HepG2 (cell line): ENCODE data around the gene INO80C. TPM values are rescaled to one million over a fixed set of nuclear protein-coding genes. Genes with fewer than 3 reads are reported as not detected.

Experiments used
- ATAC-seq: fragments of 200-7000 bp; cut with Tn5 transposase; 3 replicates; pipeline ENCODE4 v1.9.1; 2020; ENCODE audit warnings: mild to moderate bottlenecking, moderate library complexity
- BruUV-seq: library from RNA; stranded (reverse); fragments of 400-500 nt; replicated peaks from 2 replicates; lab custom pipeline; 2021; lab: Mats Ljungman, UMichigan
- CTCF ChIA-PET: fragments of 300-600 bp; formaldehyde crosslinking; extraction: SDS; loops from one replicate; lab custom pipeline; 2021; ENCODE audit warnings: low total read pairs, inconsistent platforms, low intra/inter-chr PET ratio; lab: Yijun Ruan, JAX
- POLR2A ChIA-PET: fragments of 350-600 bp; sonication (Branson Sonifier 250); formaldehyde crosslinking; loops from one replicate; lab custom pipeline; 2020; ENCODE audit warnings: antibody characterized with exemption, inconsistent platforms; lab: Yijun Ruan, JAX
- DNase-seq: peaks from one replicate; pipeline ENCODE4 v3.0.0-alpha.2; 2015; ENCODE audit warnings: low spot score
- FAIRE-seq: peaks from 3 replicates; lab custom pipeline; 2011; peaks lifted over from hg19 to GRCh38; lab: Jason Lieb, UNC
- H2AFZ ChIP-seq: one replicate; pipeline ENCODE4 v1.6.1; 2011; ENCODE audit warnings: low read length, inconsistent platforms
- H3K27ac ChIP-seq: fragments of 300-600 bp; 3 replicates; pipeline ENCODE4 v1.8.0; 2011; ENCODE audit warnings: mixed run types, mild to moderate bottlenecking, mixed read lengths, low read length, inconsistent platforms; ENCODE audit not compliant: insufficient read depth; ENCODE audit errors: extremely low read length
- H3K27me3 ChIP-seq, 2 experiments: fragments of 200-600 bp in 1 of 2; 2 replicates in 1 of 2; 3 replicates in 1 of 2; pipeline versions ENCODE4 v1.6.0 to v1.8.0; 2011; ENCODE audit warnings: low read length in 2 of 2, mild to moderate bottlenecking in 2 of 2, moderate library complexity in 2 of 2, inconsistent platforms in 1 of 2; ENCODE audit not compliant: insufficient read depth in 2 of 2, control insufficient read depth in 1 of 2
- H3K36me3 ChIP-seq, 2 experiments: fragments of 200-600 bp in 1 of 2; replicated peaks in 1 of 2; 2 replicates in 1 of 2; 3 replicates in 1 of 2; pipeline versions ENCODE4 v1.5.1 to v1.8.0; 2011; ENCODE audit warnings: low read length in 2 of 2, inconsistent platforms in 1 of 2; ENCODE audit not compliant: insufficient read depth in 2 of 2, control insufficient read depth in 1 of 2
- H3K4me1 ChIP-seq: 2 replicates; pipeline ENCODE4 v1.5.1; 2012; ENCODE audit warnings: low read length, inconsistent platforms; ENCODE audit not compliant: insufficient read depth
- H3K4me2 ChIP-seq: 2 replicates; pipeline ENCODE4 v1.6.0; 2011; ENCODE audit warnings: low read depth, low read length, inconsistent platforms
- H3K4me3 ChIP-seq, 3 experiments: fragments of 200-600 bp in 1 of 3; sonication (generic), shearing (Covaris generic) in 1 of 3; replicated peaks in 1 of 3; 2 replicates each; pipeline ENCODE4 v1.5.1; 2011 to 2016; ENCODE audit warnings: low read length in 3 of 3, inconsistent platforms in 2 of 3, low read depth in 2 of 3, mild to moderate bottlenecking in 2 of 3, control low read depth in 1 of 3, mixed read lengths in 1 of 3; ENCODE audit not compliant: insufficient read depth in 1 of 3
- H3K79me2 ChIP-seq: one replicate; pipeline ENCODE4 v1.6.1; 2011; ENCODE audit warnings: low read length, inconsistent platforms; ENCODE audit not compliant: insufficient read depth
- H3K9ac ChIP-seq: 2 replicates; pipeline ENCODE4 v1.6.0; 2011; ENCODE audit warnings: mild to moderate bottlenecking, low read depth, low read length, inconsistent platforms; ENCODE audit not compliant: insufficient read depth
- H3K9me3 ChIP-seq: 2 replicates; pipeline ENCODE4 v1.5.1; 2012; ENCODE audit warnings: mild to moderate bottlenecking, low read length
- H4K20me1 ChIP-seq: 2 replicates; pipeline ENCODE4 v1.6.0; 2011; ENCODE audit warnings: inconsistent platforms, mild to moderate bottlenecking, low read length, moderate library complexity; ENCODE audit not compliant: insufficient read depth
- CEBPG ChIP-seq: IDR thresholded peaks from 2 replicates; pipeline ENCODE4 v1.6.1; 2016
- DNMT3B ChIP-seq: conservative IDR thresholded peaks from 2 replicates; pipeline ENCODE4 v1.6.1; 2016; ENCODE audit warnings: missing biosample characterization, control low read depth
- HIVEP1 ChIP-seq: sonication (generic); formaldehyde crosslinking; IDR thresholded peaks from 2 replicates; pipeline ENCODE4 v1.4.0; 2020; ENCODE audit warnings: mild to moderate bottlenecking, missing genetic modification reagents
- MTF2 ChIP-seq: sonication (generic); formaldehyde crosslinking; IDR thresholded peaks from 2 replicates; pipeline ENCODE4 v1.5.0; 2020; ENCODE audit warnings: missing genetic modification reagents, borderline replicate concordance
- RBFOX2 ChIP-seq: fragments of 200-400 bp; formaldehyde crosslinking; IDR thresholded peaks from 2 replicates; pipeline ENCODE4 v1.6.1; 2017; ENCODE audit warnings: low read depth, mild to moderate bottlenecking, low read length
- RBM39 ChIP-seq: fragments of 200-400 bp; formaldehyde crosslinking; IDR thresholded peaks from one replicate; pipeline ENCODE4 v1.6.1; 2018; ENCODE audit warnings: antibody characterized with exemption, mild to moderate bottlenecking, low read depth, low read length; ENCODE audit not compliant: poor library complexity, severe bottlenecking
- SNAPC2 ChIP-seq: sonication (generic); formaldehyde crosslinking; IDR thresholded peaks from 2 replicates; pipeline ENCODE4 v1.8.1; 2022; ENCODE audit warnings: mild to moderate bottlenecking, missing genetic modification reagents
- SOX13 ChIP-seq, 3 experiments: fragments of 450-650 bp in 1 of 3; sonication (generic) in 1 of 3; formaldehyde crosslinking in 1 of 3; IDR thresholded peaks in 2 of 3; conservative IDR thresholded peaks in 1 of 3; 2 replicates each; pipeline versions ENCODE4 v1.5.0 to v1.6.1; 2016 to 2020; ENCODE audit warnings: antibody characterized with exemption in 1 of 3, mild to moderate bottlenecking in 1 of 3, missing compliant biosample characterization in 1 of 3, missing genetic modification reagents in 1 of 3, moderate library complexity in 1 of 3
- ZNF317 ChIP-seq: sonication (generic); formaldehyde crosslinking; IDR thresholded peaks from 2 replicates; pipeline ENCODE4 v1.5.0; 2020; ENCODE audit warnings: mild to moderate bottlenecking, missing genetic modification reagents
- ZNF337 ChIP-seq: sonication (generic); formaldehyde crosslinking; IDR thresholded peaks from 2 replicates; pipeline ENCODE4 v1.5.1; 2020; ENCODE audit warnings: missing genetic modification reagents, low read depth, mild to moderate bottlenecking, borderline replicate concordance
- ZNF543 ChIP-seq: sonication (generic); formaldehyde crosslinking; IDR thresholded peaks from 2 replicates; pipeline ENCODE4 v1.4.0; 2020; ENCODE audit warnings: mild to moderate bottlenecking, missing genetic modification reagents
- ZSCAN29 ChIP-seq: sonication (generic); formaldehyde crosslinking; conservative IDR thresholded peaks from 2 replicates; pipeline ENCODE4 v1.4.0; 2020; ENCODE audit warnings: mild to moderate bottlenecking, missing genetic modification reagents
- WGBS: methylation state at CpG from one replicate; pipeline ENCODE4 v1.1.6; 2017; ENCODE audit warnings: low lambda C conversion rate; 5-methylcytosine and 5-hydroxymethylcytosine counted together
- in situ Hi-C: cut with HindIII; loops from 2 replicates; pipeline ENCODE4 v1.10.0; 2017; ENCODE audit warnings: low pct_unique_long_range_greater_than_20kb; ENCODE audit not compliant: extremely low pct_ligation_motif_present
- intact Hi-C: fragments of 100-400 bp; cut with micrococcal nuclease; formaldehyde crosslinking; loops from one replicate; pipeline ENCODE4 v1.10.0; 2022; ENCODE audit not compliant: unreplicated experiment
- polyA plus RNA-seq, 8 experiments: library from polyadenylated mRNA; depleted of rRNA in 3 of 8; stranded (reverse) in 7 of 8; unstranded in 1 of 8; fragments of >200 nt; fragmentation: Illumina TruSeq in 4 of 8; extraction: Trizol in 4 of 8; gene quantifications; 2 replicates each; pipeline versions ENCODE4 v1.2.1 to v1.2.3, GENCODE V29; 2011 to 2016; ENCODE audit warnings: low read depth in 4 of 8, missing spikeins in 1 of 8, mixed read lengths in 1 of 8; ENCODE audit not compliant: insufficient read depth in 1 of 8
- total RNA-seq, 5 experiments: library from RNA; depleted of rRNA; stranded (reverse); fragments of >200 nt; fragmentation: Illumina TruSeq; extraction: Trizol; gene quantifications; 2 replicates each; pipeline ENCODE4 v1.2.3, GENCODE V29; 2016; ENCODE audit warnings: low read depth in 1 of 5
- TF ChIP-seq, protein P1 (sequence below): IDR thresholded peaks from 2 replicates; pipeline ENCODE4 v1.6.1; 2016; ENCODE audit warnings: missing biosample characterization, missing genetic modification reagents, low read depth
- TF ChIP-seq, protein P2 (sequence below): sonication (generic); formaldehyde crosslinking; IDR thresholded peaks from 2 replicates; pipeline ENCODE4 v1.4.0; 2020; ENCODE audit warnings: missing genetic modification reagents, borderline replicate concordance
- TF ChIP-seq, protein P3 (sequence below): sonication (generic); formaldehyde crosslinking; IDR thresholded peaks from 2 replicates; pipeline ENCODE4 v1.4.0; 2020; ENCODE audit warnings: missing genetic modification reagents

INO80C gene
- total and polyA plus RNA-seq, 2 of the 13 experiments (the other 11 are each of a cell fraction or from before 2014, with no cell fraction given) = 8.2 to 15.4 TPM

DNA sequence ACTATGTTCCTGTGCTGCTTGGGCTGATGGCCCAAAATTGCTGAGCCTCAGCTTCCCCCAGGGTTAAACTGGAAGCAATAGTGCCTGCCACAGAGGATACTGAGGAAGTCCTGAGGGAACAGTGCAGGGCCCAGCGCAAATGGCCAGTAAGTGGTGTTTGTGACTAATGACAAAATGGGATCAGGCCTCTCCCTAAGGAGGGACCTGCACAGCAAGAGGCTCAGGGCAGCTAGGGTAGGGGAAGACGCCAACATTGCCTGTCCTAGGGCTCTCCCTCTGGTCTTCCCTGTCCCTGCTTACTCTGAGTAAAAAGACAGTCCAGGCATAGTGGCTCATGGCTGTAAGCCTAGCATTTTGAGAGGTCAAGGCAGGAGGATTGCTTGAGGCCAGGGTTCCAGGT is 37.8 kb downstream of the INO80C start (continued):
- TF ChIP-seq, protein P1, sequence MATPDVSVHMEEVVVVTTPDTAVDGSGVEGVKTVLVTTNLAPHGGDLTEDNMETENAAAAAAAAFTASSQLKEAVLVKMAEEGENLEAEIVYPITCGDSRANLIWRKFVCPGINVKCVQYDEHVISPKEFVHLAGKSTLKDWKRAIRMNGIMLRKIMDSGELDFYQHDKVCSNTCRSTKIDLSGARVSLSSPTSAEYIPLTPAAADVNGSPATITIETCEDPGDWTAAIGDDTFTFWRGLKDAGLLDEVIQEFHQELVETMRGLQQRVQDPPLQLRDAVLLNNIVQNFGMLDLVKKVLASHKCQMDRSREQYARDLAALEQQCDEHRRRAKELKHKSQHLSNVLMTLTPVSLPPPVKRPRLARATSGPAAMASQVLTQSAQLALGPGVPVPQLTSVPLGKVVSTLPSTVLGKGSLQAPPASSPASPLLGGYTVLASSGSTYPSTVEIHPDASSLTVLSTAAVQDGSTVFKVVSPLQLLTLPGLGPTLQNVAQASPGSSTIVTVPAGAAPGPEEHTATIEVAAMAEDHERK (CRISPR knock-in tag) = no peak
- TF ChIP-seq, protein P2, sequence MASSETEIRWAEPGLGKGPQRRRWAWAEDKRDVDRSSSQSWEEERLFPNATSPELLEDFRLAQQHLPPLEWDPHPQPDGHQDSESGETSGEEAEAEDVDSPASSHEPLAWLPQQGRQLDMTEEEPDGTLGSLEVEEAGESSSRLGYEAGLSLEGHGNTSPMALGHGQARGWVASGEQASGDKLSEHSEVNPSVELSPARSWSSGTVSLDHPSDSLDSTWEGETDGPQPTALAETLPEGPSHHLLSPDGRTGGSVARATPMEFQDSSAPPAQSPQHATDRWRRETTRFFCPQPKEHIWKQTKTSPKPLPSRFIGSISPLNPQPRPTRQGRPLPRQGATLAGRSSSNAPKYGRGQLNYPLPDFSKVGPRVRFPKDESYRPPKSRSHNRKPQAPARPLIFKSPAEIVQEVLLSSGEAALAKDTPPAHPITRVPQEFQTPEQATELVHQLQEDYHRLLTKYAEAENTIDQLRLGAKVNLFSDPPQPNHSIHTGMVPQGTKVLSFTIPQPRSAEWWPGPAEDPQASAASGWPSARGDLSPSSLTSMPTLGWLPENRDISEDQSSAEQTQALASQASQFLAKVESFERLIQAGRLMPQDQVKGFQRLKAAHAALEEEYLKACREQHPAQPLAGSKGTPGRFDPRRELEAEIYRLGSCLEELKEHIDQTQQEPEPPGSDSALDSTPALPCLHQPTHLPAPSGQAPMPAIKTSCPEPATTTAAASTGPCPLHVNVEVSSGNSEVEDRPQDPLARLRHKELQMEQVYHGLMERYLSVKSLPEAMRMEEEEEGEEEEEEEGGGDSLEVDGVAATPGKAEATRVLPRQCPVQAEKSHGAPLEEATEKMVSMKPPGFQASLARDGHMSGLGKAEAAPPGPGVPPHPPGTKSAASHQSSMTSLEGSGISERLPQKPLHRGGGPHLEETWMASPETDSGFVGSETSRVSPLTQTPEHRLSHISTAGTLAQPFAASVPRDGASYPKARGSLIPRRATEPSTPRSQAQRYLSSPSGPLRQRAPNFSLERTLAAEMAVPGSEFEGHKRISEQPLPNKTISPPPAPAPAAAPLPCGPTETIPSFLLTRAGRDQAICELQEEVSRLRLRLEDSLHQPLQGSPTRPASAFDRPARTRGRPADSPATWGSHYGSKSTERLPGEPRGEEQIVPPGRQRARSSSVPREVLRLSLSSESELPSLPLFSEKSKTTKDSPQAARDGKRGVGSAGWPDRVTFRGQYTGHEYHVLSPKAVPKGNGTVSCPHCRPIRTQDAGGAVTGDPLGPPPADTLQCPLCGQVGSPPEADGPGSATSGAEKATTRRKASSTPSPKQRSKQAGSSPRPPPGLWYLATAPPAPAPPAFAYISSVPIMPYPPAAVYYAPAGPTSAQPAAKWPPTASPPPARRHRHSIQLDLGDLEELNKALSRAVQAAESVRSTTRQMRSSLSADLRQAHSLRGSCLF = no peak
- TF ChIP-seq SOX13 (IDR thresholded peaks at IDR 0.05) = no peak
- no peak for TF ChIP-seq SOX13 (CRISPR knock-in tag; conservative IDR thresholded peaks at IDR 0.05 in 1 of 2, IDR thresholded peaks at IDR 0.05 in 1 of 2)

DNA sequence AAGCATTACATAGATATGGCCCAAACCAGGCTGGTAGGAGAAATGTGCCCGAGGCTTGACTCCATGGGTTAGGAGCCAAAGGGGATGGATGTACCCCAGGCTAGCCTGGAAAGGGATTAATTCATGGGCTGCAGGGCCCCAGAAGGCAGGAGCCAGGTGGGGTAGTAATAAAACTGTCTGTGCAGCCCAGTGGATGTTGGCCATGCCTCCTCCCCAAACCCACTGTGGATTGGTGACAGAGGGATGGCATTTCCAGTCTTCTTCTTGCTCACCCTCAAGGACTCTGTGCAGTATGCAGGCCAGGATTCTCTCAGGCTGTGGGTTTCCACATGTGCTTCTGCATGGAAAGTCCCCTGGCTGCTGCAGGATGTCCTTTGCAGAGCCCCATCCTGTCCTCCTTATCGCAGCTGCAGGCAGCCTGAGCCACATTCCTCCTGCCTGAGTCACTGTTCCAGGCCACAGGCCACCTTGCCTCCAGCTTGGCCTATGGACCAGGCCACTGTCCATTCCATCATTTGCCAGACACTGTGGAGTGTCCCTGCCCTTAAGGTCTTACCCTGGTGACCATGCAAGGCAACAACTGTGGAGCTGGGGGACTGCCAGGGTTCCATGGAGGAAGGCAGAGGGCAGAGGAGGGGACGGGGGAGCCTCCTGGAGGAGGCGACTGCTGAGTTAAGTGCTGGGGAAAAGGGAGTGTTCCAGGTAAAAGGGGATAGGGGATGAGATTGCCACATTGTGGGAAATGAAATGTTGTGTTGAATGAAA is 38.9 kb downstream of the INO80C start:
- peaks cover 35% of the 10 kb centered on the region for H3K4me1 ChIP-seq
- H3K79me2 ChIP-seq = no peaks in the 10 kb centered on the region
- ATAC-seq = peak; percentile 99
- H4K20me1 ChIP-seq = no peaks in the 10 kb centered on the region
- BruUV-seq = no TSS peak
- no peaks in the 10 kb centered on the region for H3K36me3 ChIP-seq
- H2AFZ ChIP-seq = no peak overlapping the region
- peak; percentile 67 for FAIRE-seq
- WGBS = 25% methylated on average over 4 of the region's 4 CpGs
- in situ Hi-C loops (no loop called here), intact Hi-C loops (loop anchor here (1.0 to 5.0 kb wide), 3 partner anchors 10 to 51 kb away; partner anchors contain the start of gene INO80C)
- H3K4me3 ChIP-seq = no peak overlapping the region
- no peaks in the 10 kb centered on the region for H3K27me3 ChIP-seq
- H3K9me3 ChIP-seq = no peaks in the 10 kb centered on the region
- peak overlapping the region; percentile 16 for H3K27ac ChIP-seq
- H3K9ac ChIP-seq = no peak overlapping the region
- peak; percentile 86 for DNase-seq
- CTCF ChIA-PET = no interaction called here
- H3K4me2 ChIP-seq = peak overlapping the region; percentile 34
- POLR2A ChIA-PET = interaction anchor here (1.2 to 1.7 kb wide), 2 partner anchors 20 to 38 kb away, joined by 10 to 11 read pairs; partner anchors contain the start of gene INO80C
- no peak for TF ChIP-seq ZNF543
- TF ChIP-seq DNMT3B (CRISPR knock-in tag) = no peak
- TF ChIP-seq ZNF337 (CRISPR knock-in tag) = no peak
- no peak for TF ChIP-seq SNAPC2 (CRISPR knock-in tag)
- no peak for TF ChIP-seq ZSCAN29
- no peak for TF ChIP-seq ZNF317
- no peak for TF ChIP-seq RBM39
- no peak for TF ChIP-seq MTF2
- TF ChIP-seq, protein P3, sequence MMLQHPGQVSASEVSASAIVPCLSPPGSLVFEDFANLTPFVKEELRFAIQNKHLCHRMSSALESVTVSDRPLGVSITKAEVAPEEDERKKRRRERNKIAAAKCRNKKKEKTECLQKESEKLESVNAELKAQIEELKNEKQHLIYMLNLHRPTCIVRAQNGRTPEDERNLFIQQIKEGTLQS = peak; percentile 99
- no peak for TF ChIP-seq HIVEP1 (CRISPR knock-in tag)
- TF ChIP-seq CEBPG (CRISPR knock-in tag) = peak; percentile 45; the same call in 1 of the 2 replicates
- no peak for TF ChIP-seq RBFOX2
